ENCODE results near the gene B3GNT8.
"Not testable (repeated sequence)": the region's sequence is repeated elsewhere in the genome, so short reads cannot be mapped to it uniquely, and the experiment has no call there.

B3GNT8 gene

GRCh38 chr19:41413947-41414346, 13.2 kb downstream of the B3GNT8 start:
- no peak for DNase-seq

GRCh38 chr19:41412953-41413352, 14.2 kb downstream of the B3GNT8 start:
- DNase-seq = no peak

DNA sequence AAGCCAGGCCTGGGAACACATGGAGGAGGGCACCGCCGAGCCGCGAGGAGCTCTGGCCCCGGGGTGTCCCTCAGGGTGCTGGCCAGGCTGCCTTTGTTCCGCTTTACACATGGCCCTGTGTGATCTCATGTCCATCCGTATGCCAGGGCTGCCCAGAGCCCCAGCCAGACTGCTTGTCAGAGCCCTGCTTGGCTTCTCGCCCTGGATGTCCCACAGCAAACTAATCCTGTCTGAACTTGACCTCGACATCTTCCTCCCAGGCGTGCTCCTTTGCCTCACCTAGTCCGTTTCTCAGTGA, 15.3 kb downstream of the B3GNT8 start:
- DNase-seq = no peak

GRCh38 chr19:41411100-41411967, 15.8 kb downstream of the B3GNT8 start:
- DNase-seq = no peak

DNA sequence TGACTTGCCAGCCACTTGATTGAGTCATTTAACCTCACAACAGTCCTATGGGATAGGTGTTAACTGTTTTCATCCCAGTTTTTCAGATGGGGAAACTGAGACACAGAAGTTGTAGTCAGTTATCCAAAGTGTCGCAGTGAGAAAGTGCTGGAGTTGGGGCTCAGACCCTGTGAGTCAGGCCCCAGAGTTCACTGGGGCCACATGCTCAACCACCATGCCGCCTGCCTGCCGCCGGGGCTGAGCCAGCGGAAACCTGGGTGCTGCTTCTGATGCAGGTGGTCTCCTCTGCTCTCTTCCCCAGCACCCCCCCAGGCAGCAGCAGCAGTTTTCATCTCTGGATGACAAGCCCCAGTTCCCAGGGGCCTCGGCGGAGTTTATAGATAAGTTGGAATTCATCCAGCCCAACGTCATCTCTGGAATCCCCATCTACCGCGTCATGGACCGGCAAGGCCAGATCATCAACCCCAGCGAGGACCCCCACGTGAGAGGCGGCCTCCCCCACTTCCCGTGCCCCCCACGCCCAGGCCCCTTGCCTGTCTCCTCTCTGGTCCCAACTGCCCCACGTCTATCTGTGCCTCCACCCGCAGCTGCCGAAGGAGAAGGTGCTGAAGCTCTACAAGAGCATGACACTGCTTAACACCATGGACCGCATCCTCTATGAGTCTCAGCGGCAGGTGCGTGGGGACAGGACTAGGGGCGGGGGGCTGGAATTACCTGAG, 16.7 kb downstream of the B3GNT8 start:
- no peak for DNase-seq

DNA sequence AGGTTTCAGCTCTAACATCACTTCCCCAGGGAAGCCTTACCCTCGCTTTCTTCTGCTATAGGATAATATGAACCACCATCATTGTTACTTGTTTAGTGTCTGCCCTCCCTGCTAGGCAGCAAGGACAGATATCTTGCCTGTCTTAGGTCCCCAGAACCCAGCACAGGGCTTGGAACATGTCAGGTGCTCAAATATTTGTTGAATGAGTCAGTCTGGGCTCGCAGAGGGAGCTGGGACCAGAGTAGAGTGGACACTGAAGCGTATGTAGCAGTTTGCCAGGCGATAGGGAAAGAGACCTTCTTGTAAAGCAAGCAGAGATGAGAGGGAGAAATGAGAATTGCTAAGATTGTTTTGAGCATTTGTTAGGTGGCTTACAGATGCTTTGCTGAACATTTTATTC, 17.9 kb downstream of the B3GNT8 start:
- DNase-seq = no peak

GRCh38 chr19:41408846-41409245, 18.3 kb downstream of the B3GNT8 start:
- not testable (repeated sequence) for DNase-seq

- DNase-seq = no peak
Observed at GRCh38 chr19:41408256-41408655, 18.9 kb downstream of the B3GNT8 start.

DNA sequence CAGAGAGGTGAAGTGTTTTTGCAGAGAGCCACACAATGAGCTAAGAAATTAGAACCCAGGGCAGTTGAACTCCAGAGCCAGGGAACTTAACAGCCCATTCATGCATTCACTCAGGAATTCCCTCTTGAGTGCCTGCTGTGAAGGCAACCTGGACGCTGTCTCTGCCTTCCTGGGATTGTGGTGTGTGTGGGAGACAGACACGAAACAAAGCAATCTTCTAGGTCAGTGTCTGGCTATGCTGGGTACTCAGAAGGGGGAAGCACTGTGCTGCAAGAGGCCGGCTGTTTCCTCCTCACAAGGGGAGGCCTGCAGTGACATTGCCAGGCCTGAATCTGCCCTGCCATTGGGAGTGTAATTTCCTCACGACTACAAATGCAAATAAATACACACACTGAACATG, 19.9 kb downstream of the B3GNT8 start:
- DNase-seq = peak; percentile 59

- DNase-seq = no peak
Observed at GRCh38 chr19:41405776-41406175, 21.4 kb downstream of the B3GNT8 start.

DNA sequence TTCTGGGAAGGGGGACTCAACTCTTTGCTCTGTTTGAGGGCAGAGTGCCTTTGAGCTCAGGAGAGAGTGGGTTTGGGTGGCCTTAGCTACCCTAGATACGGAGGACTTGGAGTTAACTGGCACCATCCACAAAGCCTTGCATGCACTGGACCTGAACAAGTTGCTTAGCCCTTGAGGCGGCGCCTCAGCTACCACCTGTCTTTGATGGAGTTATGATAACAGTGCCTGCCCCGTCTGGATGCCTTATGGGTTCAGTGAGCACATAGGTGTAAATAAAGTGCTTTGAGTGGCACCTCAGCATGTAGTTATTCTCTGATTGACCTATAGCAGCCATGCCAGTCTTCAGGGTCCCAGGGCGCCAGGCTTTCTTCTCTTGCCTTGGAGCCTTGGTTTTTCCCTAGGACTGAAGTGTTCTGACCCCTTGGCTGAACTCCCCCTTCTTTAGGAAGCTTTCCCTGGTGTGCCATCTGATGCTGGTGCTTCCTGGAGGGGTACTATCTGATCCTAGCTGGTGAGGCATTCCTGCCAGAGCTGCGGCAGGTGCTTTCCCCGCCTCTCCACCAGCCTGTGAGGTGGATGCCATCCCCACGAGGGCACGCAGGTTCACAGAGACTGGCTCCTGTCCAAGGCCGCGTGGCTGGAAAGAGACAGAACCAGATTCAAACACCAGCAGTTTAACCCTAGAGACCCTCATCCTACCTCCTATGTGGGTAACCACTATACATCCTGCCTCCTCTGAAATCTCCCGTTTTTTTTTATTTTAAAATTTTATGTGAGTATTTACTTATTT, 23.8 kb downstream of the B3GNT8 start:
- no peak for DNase-seq

GRCh38 chr19:41402010-41402409, 25.2 kb downstream of the B3GNT8 start:
- no peak for DNase-seq

- no peak for DNase-seq
Observed at GRCh38 chr19:41401483-41401882, 25.7 kb downstream of the B3GNT8 start.

DNA sequence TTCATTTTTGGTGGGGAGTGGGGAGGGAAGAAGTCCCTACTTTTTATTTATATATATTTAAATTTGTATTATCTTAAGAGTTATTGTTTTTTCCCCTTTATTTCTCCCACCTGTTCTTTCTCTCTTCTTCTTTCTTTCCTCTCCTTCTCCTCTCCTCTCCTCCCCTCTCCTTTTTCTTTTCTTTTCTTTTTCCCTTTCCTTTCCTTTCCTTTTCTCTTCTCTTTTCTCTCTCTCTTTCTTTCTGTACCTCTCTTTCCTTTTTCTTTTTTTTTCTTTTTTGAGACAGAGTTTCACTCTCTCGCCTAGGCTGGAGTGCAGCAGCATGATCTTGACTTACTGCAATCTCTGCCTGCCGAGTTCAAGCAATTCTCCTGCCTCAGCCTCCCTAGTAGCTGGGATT, 27.6 kb downstream of the B3GNT8 start:
- DNase-seq = no peak

DNA sequence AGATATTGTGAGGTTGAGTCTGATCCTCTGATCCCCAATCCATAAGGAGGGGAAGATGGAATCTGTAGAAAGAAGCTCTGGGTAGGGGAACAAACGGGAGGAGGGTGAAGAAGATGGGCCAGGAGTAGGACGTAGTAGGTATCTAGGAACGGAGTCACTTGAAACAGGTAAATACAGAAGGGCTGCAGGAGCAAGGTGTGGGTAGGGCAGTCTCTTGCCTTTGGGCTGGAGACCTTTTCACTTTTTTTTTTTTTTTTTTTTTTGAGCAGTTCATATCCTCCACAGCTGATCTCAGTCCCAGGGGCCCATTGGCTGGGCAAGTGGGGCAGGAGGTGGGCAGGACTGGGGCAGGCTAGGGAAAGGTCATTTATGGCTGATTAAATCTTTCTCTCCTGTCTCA, 28.1 kb downstream of the B3GNT8 start:
- DNase-seq = no peak

- DNase-seq = no peak
Observed at GRCh38 chr19:41398598-41398997, 28.6 kb downstream of the B3GNT8 start.

GRCh38 chr19:41398050-41398418, 29.1 kb downstream of the B3GNT8 start:
- peak; percentile 42 for DNase-seq

DNA sequence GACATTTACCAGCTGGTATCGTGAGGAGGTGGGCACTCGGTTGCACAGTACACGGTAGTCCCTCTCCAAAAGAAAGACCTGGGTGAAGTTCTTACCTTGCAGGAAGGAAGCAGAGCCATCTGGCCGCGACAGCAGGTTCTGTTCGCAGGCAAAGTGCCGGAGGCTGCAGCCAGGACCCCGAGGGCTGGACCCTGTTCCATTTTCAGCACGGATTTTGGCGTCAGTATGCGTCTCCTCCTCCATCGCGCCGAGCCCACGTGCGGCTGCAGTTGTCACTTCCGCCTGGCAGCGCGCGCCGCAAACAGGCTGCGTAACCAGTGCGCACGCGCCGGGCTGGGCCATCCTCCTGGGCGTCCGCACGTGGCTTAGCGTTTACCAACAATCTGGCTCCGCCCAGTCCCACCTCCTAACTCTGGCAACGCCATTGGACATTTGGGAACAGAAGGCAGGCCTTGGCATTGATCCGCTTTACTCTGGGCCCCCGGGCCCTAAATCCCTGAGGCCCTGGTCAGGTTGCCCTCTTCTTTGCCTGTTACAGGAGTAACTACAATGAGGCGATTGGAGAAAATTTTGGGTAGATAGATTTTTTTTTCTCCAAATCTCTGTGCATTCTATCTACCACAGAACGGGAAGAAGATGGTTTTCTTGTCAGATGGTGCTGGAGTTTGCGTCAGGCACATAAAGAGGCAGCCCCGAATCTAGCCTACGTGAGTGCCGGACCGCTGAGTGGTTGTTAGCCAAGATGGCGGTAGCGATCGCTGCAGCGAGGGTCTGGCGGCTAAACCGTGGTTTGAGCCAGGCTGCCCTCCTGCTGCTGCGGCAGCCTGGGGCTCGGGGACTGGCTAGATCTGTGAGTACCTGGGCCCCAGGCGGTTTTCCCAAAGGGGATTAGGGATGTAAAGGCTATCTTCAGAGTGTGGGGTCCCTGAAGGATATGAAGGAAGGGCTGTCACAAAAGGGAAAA, 29.8 kb downstream of the B3GNT8 start, which contains the start of the genes BCKDHA and EXOSC5:
BCKDHA (plus strand) TSS at position 733 of the 964 bp plus-strand sequence; CDS start at position 743, 10 bp downstream.
EXOSC5 (minus strand) TSS at position 274 of the 964 bp plus-strand sequence; CDS start at position 243, 31 bp downstream.
- peak; percentile 100 for DNase-seq

DNA sequence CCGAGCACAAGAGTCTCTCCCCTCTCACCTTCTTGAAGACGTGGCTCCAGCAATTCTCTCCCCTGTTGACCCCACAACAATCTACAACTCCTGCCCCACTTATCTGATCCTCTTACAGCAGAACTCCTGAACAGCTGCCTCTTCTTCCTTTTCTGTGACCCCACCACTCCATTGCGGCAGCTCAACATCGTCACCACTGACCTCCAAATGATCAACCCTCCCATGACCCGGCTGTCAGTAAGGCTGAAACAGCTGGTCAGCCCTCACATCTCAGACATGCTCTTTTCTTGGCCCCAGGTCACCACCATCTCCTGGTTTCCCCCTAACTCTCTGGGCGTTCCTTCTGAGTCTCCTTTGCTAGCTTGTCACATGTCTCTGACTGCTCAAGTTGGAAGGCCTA, 31.8 kb downstream of the B3GNT8 start:
- DNase-seq = no peak

- DNase-seq = no peak
Observed at GRCh38 chr19:41392775-41393174, 34.4 kb downstream of the B3GNT8 start.

DNA sequence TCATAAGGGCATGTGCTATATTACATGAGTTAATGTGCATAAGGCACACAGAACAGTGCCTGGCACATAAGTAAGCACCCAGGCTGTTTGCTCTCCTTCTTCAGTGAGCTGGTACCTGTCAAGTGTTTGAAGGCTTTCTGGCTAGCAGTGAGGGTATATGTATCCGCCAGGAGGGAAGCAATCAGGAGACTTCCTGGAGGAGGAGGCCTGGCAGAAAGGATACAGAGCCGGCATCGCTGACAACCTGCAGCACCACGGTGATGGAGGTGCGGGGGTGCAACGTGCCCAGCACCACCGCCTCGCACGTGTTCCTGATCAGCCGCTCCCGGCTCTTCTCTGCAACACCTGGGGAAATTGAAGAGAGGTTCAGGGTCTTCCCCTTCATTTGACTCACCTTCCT, 35.6 kb downstream of the B3GNT8 start:
- DNase-seq = no peak

- DNase-seq = no peak
Observed at GRCh38 chr19:41386442-41386841, 40.7 kb downstream of the B3GNT8 start.

Data from suppressor macrophage treated with lipopolysaccharide for 4 hours (primary cell).